ENCODE results near the gene KCTD1. TPM values are rescaled to one million over a fixed set of nuclear protein-coding genes. Genes with fewer than 3 reads are reported as not detected.

KCTD1 gene
- polyA plus RNA-seq, 3 donors, result 0.40 TPM; not detected in 2

DNA sequence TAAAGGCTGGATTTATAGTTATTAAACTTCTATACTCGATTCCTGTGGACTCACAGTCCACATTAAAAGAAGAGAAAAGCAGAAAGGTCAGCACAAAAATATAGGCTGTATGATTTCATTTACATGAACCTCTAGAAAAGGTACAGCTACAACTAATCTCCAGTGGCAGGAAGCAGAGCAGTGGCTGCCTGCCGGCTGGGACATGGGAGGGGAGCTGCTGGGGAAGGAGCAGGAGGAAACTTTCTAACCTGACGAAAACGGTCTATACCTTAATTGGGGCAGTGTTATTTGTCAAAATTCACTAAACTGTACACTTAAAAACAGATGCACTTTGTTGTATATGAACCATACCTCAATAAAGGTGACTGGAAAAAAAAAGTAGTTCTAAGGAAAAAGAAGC, 26.7 kb downstream of the KCTD1 start:
- no peaks in the 10 kb centered on the region for H4K20me1 ChIP-seq (ENCODE audit: insufficient read depth, low read length)
- no peaks in the 10 kb centered on the region for H3K4me1 ChIP-seq (ENCODE audit: control insufficient read depth in 1 of 2, insufficient read depth in 2 of 2, low read length in 2 of 2)
- H3K27ac ChIP-seq (ENCODE audit: low read depth in 1 of 2, low read length in 2 of 2), result no peak overlapping the region
- H3K79me2 ChIP-seq (ENCODE audit: insufficient read depth, low read length), result no peaks in the 10 kb centered on the region
- no peaks in the 10 kb centered on the region for H3K27me3 ChIP-seq (ENCODE audit: control insufficient read depth in 2 of 2, insufficient read depth in 2 of 2, low read length in 2 of 2)
- Mint-ChIP-seq H3K4me1 (no peaks in the 10 kb centered on the region), H3K27ac (no peak overlapping the region), H3K27me3 (ENCODE audit: low read depth in 3 of 3) (peaks cover 0 to 3% (median 0%) of the 10 kb centered on the region in 3 donors), H3K9me3 (no peaks in the 10 kb centered on the region), H3K4me3 (no peak overlapping the region), H3K36me3 (no peaks in the 10 kb centered on the region)
- TF ChIP-seq, protein P1, sequence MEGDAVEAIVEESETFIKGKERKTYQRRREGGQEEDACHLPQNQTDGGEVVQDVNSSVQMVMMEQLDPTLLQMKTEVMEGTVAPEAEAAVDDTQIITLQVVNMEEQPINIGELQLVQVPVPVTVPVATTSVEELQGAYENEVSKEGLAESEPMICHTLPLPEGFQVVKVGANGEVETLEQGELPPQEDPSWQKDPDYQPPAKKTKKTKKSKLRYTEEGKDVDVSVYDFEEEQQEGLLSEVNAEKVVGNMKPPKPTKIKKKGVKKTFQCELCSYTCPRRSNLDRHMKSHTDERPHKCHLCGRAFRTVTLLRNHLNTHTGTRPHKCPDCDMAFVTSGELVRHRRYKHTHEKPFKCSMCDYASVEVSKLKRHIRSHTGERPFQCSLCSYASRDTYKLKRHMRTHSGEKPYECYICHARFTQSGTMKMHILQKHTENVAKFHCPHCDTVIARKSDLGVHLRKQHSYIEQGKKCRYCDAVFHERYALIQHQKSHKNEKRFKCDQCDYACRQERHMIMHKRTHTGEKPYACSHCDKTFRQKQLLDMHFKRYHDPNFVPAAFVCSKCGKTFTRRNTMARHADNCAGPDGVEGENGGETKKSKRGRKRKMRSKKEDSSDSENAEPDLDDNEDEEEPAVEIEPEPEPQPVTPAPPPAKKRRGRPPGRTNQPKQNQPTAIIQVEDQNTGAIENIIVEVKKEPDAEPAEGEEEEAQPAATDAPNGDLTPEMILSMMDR (IDR thresholded peaks at IDR 0.05), result no peak
- no peak overlapping the region for H3K4me2 ChIP-seq (replicated peaks; ENCODE audit: extremely low read depth, low read length, poor library complexity, severe bottlenecking)
- H3K36me3 ChIP-seq (replicated peaks in 1 of 2; ENCODE audit: control insufficient read depth in 1 of 2, insufficient read depth in 2 of 2, low read length in 2 of 2), result no peaks in the 10 kb centered on the region
- no peak for DNase-seq
- H3K9me3 ChIP-seq (replicated peaks in 1 of 2; ENCODE audit: control insufficient read depth in 1 of 2, insufficient read depth in 1 of 2, low read length in 2 of 2), result no peaks in the 10 kb centered on the region
- no peak overlapping the region for H3K4me3 ChIP-seq (replicated peaks in 1 of 3; ENCODE audit: low read depth in 2 of 3, low read length in 3 of 3)
- no peak overlapping the region for H2AFZ ChIP-seq (ENCODE audit: insufficient read depth, low read depth, low read length, poor library complexity, severe bottlenecking)
- intact Hi-C loops (cut with micrococcal nuclease), result no loop called here
- WGBS (ENCODE audit: insufficient coverage), result no CpG with 5 or more reads among the region's 4 CpGs
- no peak overlapping the region for H3K9ac ChIP-seq (ENCODE audit: insufficient read depth, low read length, poor library complexity, severe bottlenecking)

GRCh38 chr18:26520974-26521373, 27.4 kb downstream of the KCTD1 start:
- TF ChIP-seq, protein P1 (IDR thresholded peaks at IDR 0.05), result no peak
- H3K4me3 Mint-ChIP-seq, result no peak overlapping the region
- no peaks in the 10 kb centered on the region for H3K36me3 Mint-ChIP-seq
- intact Hi-C loops (cut with micrococcal nuclease), result no loop called here
- 100% methylated on average over 2 of the region's 3 CpGs for WGBS (ENCODE audit: insufficient coverage)
- Histone ChIP-seq H3K4me1 (ENCODE audit: control insufficient read depth in 1 of 2, insufficient read depth in 2 of 2, low read length in 2 of 2) (no peaks in the 10 kb centered on the region), H3K36me3 (replicated peaks in 1 of 2; ENCODE audit: control insufficient read depth in 1 of 2, insufficient read depth in 2 of 2, low read length in 2 of 2) (no peaks in the 10 kb centered on the region), H3K27me3 (ENCODE audit: control insufficient read depth in 2 of 2, insufficient read depth in 2 of 2, low read length in 2 of 2) (no peaks in the 10 kb centered on the region), H3K9me3 (replicated peaks in 1 of 2; ENCODE audit: control insufficient read depth in 1 of 2, insufficient read depth in 1 of 2, low read length in 2 of 2) (no peaks in the 10 kb centered on the region), H3K79me2 (ENCODE audit: insufficient read depth, low read length) (no peaks in the 10 kb centered on the region), H3K9ac (ENCODE audit: insufficient read depth, low read length, poor library complexity, severe bottlenecking) (no peak overlapping the region), H4K20me1 (ENCODE audit: insufficient read depth, low read length) (no peaks in the 10 kb centered on the region), H2AFZ (ENCODE audit: insufficient read depth, low read depth, low read length, poor library complexity, severe bottlenecking) (no peak overlapping the region), H3K4me2 (replicated peaks; ENCODE audit: extremely low read depth, low read length, poor library complexity, severe bottlenecking) (no peak overlapping the region), H3K27ac (ENCODE audit: low read depth in 1 of 2, low read length in 2 of 2) (no peak overlapping the region), H3K4me3 (replicated peaks in 1 of 3; ENCODE audit: low read depth in 2 of 3, low read length in 3 of 3) (no peak overlapping the region)
- no peak overlapping the region for H3K27ac Mint-ChIP-seq
- no peaks in the 10 kb centered on the region for H3K9me3 Mint-ChIP-seq
- DNase-seq, result no peak
- peaks cover 0 to 3% (median 0%) of the 10 kb centered on the region in 3 donors for H3K27me3 Mint-ChIP-seq (ENCODE audit: low read depth in 3 of 3)
- no peaks in the 10 kb centered on the region for H3K4me1 Mint-ChIP-seq

Data from CD14-positive monocyte (primary cell).